ENCODE data around the gene PPARGC1A. TPM values are rescaled to one million over a fixed set of nuclear protein-coding genes. Genes with fewer than 3 reads are reported as not detected.

The PPARGC1A gene
- total and polyA plus RNA-seq, 4 experiments from 2014 or later: not detected

- Mint-ChIP-seq H3K36me3 (no peaks in the 10 kb centered on the region), H3K4me3 (no peak overlapping the region), H3K27me3 (no peaks in the 10 kb centered on the region), H3K9me3 (peaks cover 0 to 6% (median under 1%) of the 10 kb centered on the region in 8 donors), H3K4me1 (no peaks in the 10 kb centered on the region), H3K27ac (no peak overlapping the region)
- Histone ChIP-seq H3K4me1 (ENCODE audit: insufficient read depth, low read length) (no peaks in the 10 kb centered on the region), H3K27ac (ENCODE audit: low read depth, low read length) (no peak overlapping the region), H3K36me3 (ENCODE audit: insufficient read depth, low read length) (no peaks in the 10 kb centered on the region), H3K9me3 (ENCODE audit: control insufficient read depth in 1 of 2, low read length in 2 of 2) (no peaks in the 10 kb centered on the region), H3K27me3 (ENCODE audit: insufficient read depth, low read length) (no peaks in the 10 kb centered on the region), H3K4me3 (ENCODE audit: low read length in 2 of 2) (no peak overlapping the region)
- ChIA-PET POLR2A (ENCODE audit: partially characterized antibody) (no interaction called here), CTCF (ENCODE audit: partially characterized antibody) (no interaction called here)
- DNase-seq: no peak
- intact Hi-C loops (cut with micrococcal nuclease): no loop called here
These were observed 41.6 kb upstream of the PPARGC1A start for GRCh38 chr4:23931489-23931830.

- H3K27me3 Mint-ChIP-seq: no peaks in the 10 kb centered on the region
- CTCF ChIA-PET (ENCODE audit: partially characterized antibody): no interaction called here
- no peaks in the 10 kb centered on the region for H3K36me3 Mint-ChIP-seq
- H3K4me1 Mint-ChIP-seq: no peaks in the 10 kb centered on the region
- H3K27ac ChIP-seq (ENCODE audit: low read depth, low read length): no peak overlapping the region
- intact Hi-C loops (cut with micrococcal nuclease): no loop called here
- H3K27ac Mint-ChIP-seq: no peak overlapping the region
- no peak overlapping the region for H3K4me3 Mint-ChIP-seq
- DNase-seq: no peak
- H3K9me3 Mint-ChIP-seq: peaks cover 0 to 6% (median under 1%) of the 10 kb centered on the region in 8 donors
- H3K4me1 ChIP-seq (ENCODE audit: insufficient read depth, low read length): no peaks in the 10 kb centered on the region
- no peaks in the 10 kb centered on the region for H3K36me3 ChIP-seq (ENCODE audit: insufficient read depth, low read length)
- POLR2A ChIA-PET (ENCODE audit: partially characterized antibody): no interaction called here
- H3K4me3 ChIP-seq (ENCODE audit: low read length in 2 of 2): no peak overlapping the region
- H3K27me3 ChIP-seq (ENCODE audit: insufficient read depth, low read length): no peaks in the 10 kb centered on the region
- no peaks in the 10 kb centered on the region for H3K9me3 ChIP-seq (ENCODE audit: control insufficient read depth in 1 of 2, low read length in 2 of 2)
These were observed 41.1 kb upstream of the PPARGC1A start for GRCh38 chr4:23930750-23931488.

GRCh38 chr4:23929248-23929647, 39.4 kb upstream of the PPARGC1A start:
- Mint-ChIP-seq H3K27ac (no peak overlapping the region), H3K4me1 (no peaks in the 10 kb centered on the region), H3K27me3 (no peaks in the 10 kb centered on the region), H3K4me3 (no peak overlapping the region), H3K36me3 (no peaks in the 10 kb centered on the region), H3K9me3 (peaks cover 0 to 6% (median 3%) of the 10 kb centered on the region in 8 donors)
- intact Hi-C loops (cut with micrococcal nuclease): no loop called here
- POLR2A ChIA-PET (ENCODE audit: partially characterized antibody): no interaction called here
- no peaks in the 10 kb centered on the region for H3K4me1 ChIP-seq (ENCODE audit: insufficient read depth, low read length)
- no peak for DNase-seq
- H3K36me3 ChIP-seq (ENCODE audit: insufficient read depth, low read length): no peaks in the 10 kb centered on the region
- CTCF ChIA-PET (ENCODE audit: partially characterized antibody): no interaction called here
- H3K27me3 ChIP-seq (ENCODE audit: insufficient read depth, low read length): no peaks in the 10 kb centered on the region
- H3K4me3 ChIP-seq (ENCODE audit: low read length in 2 of 2): no peak overlapping the region
- H3K9me3 ChIP-seq (ENCODE audit: control insufficient read depth in 1 of 2, low read length in 2 of 2): no peaks in the 10 kb centered on the region
- no peak overlapping the region for H3K27ac ChIP-seq (ENCODE audit: low read depth, low read length)

GRCh38 chr4:23924556-23924955, 34.7 kb upstream of the PPARGC1A start:
- no peaks in the 10 kb centered on the region for H3K36me3 ChIP-seq (ENCODE audit: insufficient read depth, low read length)
- no peak overlapping the region for H3K4me3 ChIP-seq (ENCODE audit: low read length in 2 of 2)
- H3K27ac ChIP-seq (ENCODE audit: low read depth, low read length): no peak overlapping the region
- peaks cover 0 to under 1% of the 10 kb centered on the region in 2 donors for H3K27me3 Mint-ChIP-seq
- no peaks in the 10 kb centered on the region for H3K27me3 ChIP-seq (ENCODE audit: insufficient read depth, low read length)
- H3K4me1 Mint-ChIP-seq: no peaks in the 10 kb centered on the region
- H3K27ac Mint-ChIP-seq: no peak overlapping the region
- intact Hi-C loops (cut with micrococcal nuclease): no loop called here
- H3K4me1 ChIP-seq (ENCODE audit: insufficient read depth, low read length): no peaks in the 10 kb centered on the region
- no peaks in the 10 kb centered on the region for H3K36me3 Mint-ChIP-seq
- peaks cover 0 to 6% (median 1%) of the 10 kb centered on the region in 8 donors for H3K9me3 Mint-ChIP-seq
- H3K4me3 Mint-ChIP-seq: no peak overlapping the region
- H3K9me3 ChIP-seq (ENCODE audit: control insufficient read depth in 1 of 2, low read length in 2 of 2): no peaks in the 10 kb centered on the region
- ChIA-PET POLR2A (ENCODE audit: partially characterized antibody) (no interaction called here), CTCF (ENCODE audit: partially characterized antibody) (no interaction called here)
- no peak for DNase-seq

GRCh38 chr4:23923840-23924239, 34.0 kb upstream of the PPARGC1A start:
- ChIA-PET POLR2A (ENCODE audit: partially characterized antibody) (no interaction called here), CTCF (ENCODE audit: partially characterized antibody) (no interaction called here)
- no peaks in the 10 kb centered on the region for H3K36me3 ChIP-seq (ENCODE audit: insufficient read depth, low read length)

GRCh38 chr4:23923141-23923540, 33.3 kb upstream of the PPARGC1A start:
- ChIA-PET POLR2A (ENCODE audit: partially characterized antibody) (no interaction called here), CTCF (ENCODE audit: partially characterized antibody) (no interaction called here)
- no peaks in the 10 kb centered on the region for H3K4me1 ChIP-seq (ENCODE audit: insufficient read depth, low read length)
- H3K27me3 Mint-ChIP-seq: peaks cover 0 to 2% of the 10 kb centered on the region in 2 donors
- no peaks in the 10 kb centered on the region for H3K36me3 ChIP-seq (ENCODE audit: insufficient read depth, low read length)
- peaks cover 0 to 6% (median 1%) of the 10 kb centered on the region in 8 donors for H3K9me3 Mint-ChIP-seq
- intact Hi-C loops (cut with micrococcal nuclease): no loop called here
- no peak for DNase-seq
- H3K4me3 Mint-ChIP-seq: no peak overlapping the region
- no peak overlapping the region for H3K4me3 ChIP-seq (ENCODE audit: low read length in 2 of 2)
- no peaks in the 10 kb centered on the region for H3K27me3 ChIP-seq (ENCODE audit: insufficient read depth, low read length)
- H3K27ac Mint-ChIP-seq: no peak overlapping the region
- H3K36me3 Mint-ChIP-seq: no peaks in the 10 kb centered on the region
- no peak overlapping the region for H3K27ac ChIP-seq (ENCODE audit: low read depth, low read length)
- H3K4me1 Mint-ChIP-seq: no peaks in the 10 kb centered on the region
- no peaks in the 10 kb centered on the region for H3K9me3 ChIP-seq (ENCODE audit: control insufficient read depth in 1 of 2, low read length in 2 of 2)

More at GRCh38 chr4:23923840-23924239, 34.0 kb upstream of the PPARGC1A start:
- no peak overlapping the region for H3K27ac ChIP-seq (ENCODE audit: low read depth, low read length)
- H3K4me1 ChIP-seq (ENCODE audit: insufficient read depth, low read length): no peaks in the 10 kb centered on the region
- Mint-ChIP-seq H3K4me3 (no peak overlapping the region), H3K27me3 (peaks cover 0 to 2% of the 10 kb centered on the region in 2 donors), H3K4me1 (no peaks in the 10 kb centered on the region), H3K36me3 (no peaks in the 10 kb centered on the region), H3K27ac (no peak overlapping the region), H3K9me3 (peaks cover 0 to 6% (median 1%) of the 10 kb centered on the region in 8 donors)
- no peak for DNase-seq
- intact Hi-C loops (cut with micrococcal nuclease): no loop called here
- H3K4me3 ChIP-seq (ENCODE audit: low read length in 2 of 2): no peak overlapping the region
- H3K27me3 ChIP-seq (ENCODE audit: insufficient read depth, low read length): no peaks in the 10 kb centered on the region
- H3K9me3 ChIP-seq (ENCODE audit: control insufficient read depth in 1 of 2, low read length in 2 of 2): no peaks in the 10 kb centered on the region

- no peak for DNase-seq
- CTCF ChIA-PET (ENCODE audit: partially characterized antibody): no interaction called here
- Mint-ChIP-seq H3K27ac (no peak overlapping the region), H3K36me3 (no peaks in the 10 kb centered on the region), H3K9me3 (peaks cover 0 to 6% (median 1%) of the 10 kb centered on the region in 8 donors), H3K27me3 (peaks cover 0 to 2% of the 10 kb centered on the region in 2 donors), H3K4me1 (no peaks in the 10 kb centered on the region), H3K4me3 (no peak overlapping the region)
- intact Hi-C loops (cut with micrococcal nuclease): no loop called here
- Histone ChIP-seq H3K9me3 (ENCODE audit: control insufficient read depth in 1 of 2, low read length in 2 of 2) (no peaks in the 10 kb centered on the region), H3K27ac (ENCODE audit: low read depth, low read length) (no peak overlapping the region), H3K4me3 (ENCODE audit: low read length in 2 of 2) (no peak overlapping the region), H3K36me3 (ENCODE audit: insufficient read depth, low read length) (no peaks in the 10 kb centered on the region), H3K27me3 (ENCODE audit: insufficient read depth, low read length) (no peaks in the 10 kb centered on the region), H3K4me1 (ENCODE audit: insufficient read depth, low read length) (no peaks in the 10 kb centered on the region)
- POLR2A ChIA-PET (ENCODE audit: partially characterized antibody): no interaction called here
These were observed 32.8 kb upstream of the PPARGC1A start for GRCh38 chr4:23922541-23923111.
